Measurements from ENCODE around the gene SMURF1.
"Not testable (repeated sequence)": the region's sequence is repeated elsewhere in the genome, so short reads cannot be mapped to it uniquely, and the experiment has no call there.

The SMURF1 gene

DNA sequence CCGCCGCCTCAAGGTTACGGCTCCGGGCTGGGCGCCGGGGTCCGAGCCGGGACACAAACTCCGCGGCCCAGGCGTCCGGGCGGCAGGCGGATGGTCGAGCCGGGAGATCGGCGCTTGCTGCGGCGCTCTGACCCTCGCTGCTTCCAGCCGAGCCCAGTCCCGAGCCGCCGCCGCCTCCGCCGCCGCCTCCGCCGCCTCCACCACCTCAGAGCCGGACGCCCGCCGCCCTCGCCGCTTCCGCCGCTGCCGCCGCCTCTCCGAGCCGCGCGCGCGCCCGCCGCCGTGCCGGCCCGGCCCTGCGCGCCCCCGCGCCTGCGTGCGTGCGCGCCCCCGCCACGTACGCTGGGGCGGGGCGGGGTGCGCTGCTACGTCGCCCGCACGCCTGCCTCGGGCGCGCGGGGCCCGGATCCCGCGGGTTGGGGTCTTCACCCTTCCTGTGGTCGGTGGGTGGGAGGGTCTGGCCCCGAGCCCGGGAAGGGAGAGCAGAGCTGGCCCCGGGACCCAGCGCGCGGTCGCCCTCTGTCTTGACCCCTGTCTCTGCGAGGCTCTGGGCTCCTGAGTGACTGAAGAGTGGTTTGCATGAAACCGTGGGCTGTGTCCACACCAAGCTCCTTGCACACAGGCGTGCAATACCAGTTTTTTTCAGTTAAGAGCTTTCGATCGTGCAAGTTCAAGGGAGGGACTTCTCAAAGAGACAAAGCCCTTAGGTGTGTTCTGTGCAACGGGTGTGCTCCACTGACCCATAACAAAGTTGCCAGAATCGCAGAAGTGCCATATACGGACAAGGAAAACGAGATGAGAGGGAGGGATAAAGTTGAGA, at the start of gene SMURF1:
Gene SMURF1 (minus strand): TSS at position 256 of the 820 bp plus-strand sequence. CDS start 328 bp downstream, outside the sequence.
- DNase-seq = peak; percentile 57

DNA sequence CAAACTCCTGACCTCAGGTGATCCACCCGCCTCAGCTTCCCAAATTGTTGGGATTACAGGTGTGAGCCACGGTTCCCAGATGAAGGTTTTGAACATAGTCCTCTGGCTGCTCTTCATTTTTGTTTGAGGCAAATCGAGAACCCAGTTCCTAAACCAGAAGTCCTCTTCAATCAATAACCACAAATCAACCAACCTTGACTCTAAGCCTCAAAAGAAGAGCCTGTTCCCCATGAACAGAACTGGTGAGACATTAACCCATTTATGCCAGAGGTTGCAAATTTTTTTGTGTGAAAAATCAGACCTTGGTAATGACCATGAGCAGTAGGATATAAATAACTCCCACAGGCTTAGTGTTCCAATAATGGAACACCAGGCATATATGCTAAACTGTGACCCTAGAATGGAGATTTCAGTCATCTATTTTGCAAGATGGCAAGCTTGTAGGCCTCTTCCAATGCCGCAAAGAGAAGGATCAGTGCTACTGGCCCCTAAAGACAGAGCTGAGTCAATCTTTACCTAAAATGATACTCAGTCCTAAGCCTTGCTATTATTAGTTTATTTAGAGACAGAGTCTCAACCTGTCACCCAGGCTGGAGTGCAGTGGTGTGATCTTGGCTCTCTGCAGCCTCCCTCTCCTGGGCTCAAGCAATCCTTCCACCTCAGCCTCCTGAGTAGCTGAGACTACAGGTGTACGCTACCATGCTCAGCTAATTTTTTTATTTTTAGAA, 48.1 kb upstream of the SMURF1 start:
- DNase-seq = no peak

DNA sequence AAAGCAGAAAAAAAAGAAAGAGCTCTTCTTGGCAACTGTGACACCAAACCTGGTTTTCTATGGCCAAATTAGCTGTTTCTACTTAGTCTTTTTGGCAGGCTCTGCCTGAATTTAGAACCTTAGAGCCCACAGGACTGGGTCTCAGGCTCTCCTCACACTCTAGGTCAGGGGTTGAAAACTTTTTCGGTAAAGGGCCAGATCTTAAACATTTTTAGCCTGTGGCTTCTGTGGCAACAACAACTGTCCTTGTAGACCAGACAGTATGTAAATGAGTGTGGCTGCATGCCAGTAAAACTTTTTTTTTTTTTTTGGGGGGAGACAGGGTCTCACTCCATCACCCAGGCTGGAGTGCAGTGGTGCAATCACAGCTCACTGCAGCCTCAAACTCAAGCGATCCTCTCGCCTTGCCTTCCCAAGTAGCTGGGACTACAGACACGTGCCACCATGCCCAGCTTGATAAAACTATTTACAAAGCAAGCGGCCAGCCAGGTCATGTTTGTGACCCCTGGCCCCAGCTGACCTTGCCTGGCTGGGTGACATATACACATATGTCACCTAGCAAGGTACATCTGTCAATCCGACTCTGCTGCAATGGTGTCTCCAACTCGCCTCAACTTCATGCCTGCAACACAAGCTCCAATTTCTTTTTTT, 46.6 kb upstream of the SMURF1 start:
- no peak for DNase-seq

DNA sequence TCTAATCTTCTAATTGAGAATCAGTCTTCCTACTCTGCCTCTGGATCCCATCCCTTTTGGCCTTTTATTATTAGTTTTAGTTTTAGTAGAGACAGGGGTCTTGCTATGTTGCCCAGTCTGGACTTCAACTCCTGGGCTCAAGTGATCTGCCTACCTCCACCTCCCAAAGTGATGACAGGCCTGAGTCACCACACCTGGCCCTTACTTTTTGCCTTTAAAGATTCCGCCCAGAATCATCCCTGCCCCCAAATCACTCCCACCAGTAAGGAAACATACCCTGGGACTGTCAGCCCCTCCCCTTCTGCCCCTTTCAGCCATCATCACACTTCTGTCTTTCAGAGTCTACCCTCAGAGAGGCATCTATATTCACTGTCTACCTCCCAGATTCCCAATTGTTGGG, 45.3 kb upstream of the SMURF1 start:
- DNase-seq = no peak

DNA sequence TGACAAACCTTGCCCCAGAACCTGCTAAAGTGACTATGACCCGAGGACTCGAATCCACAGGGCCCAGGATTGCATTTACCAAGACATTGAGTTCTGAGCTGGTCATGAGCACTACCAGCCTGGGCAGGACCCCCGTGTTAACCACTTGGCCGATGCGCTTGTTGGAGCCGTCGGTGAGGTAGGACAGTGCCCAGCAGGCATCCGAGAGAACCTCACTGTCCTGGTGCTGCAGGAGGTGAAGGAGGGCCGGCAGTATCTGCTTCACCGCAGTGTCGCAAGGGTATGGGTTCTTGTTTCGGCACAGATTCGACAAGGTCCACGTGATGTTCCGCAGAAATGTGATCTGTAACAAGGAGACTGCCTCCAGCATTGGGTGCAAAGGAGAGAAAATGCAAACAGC, 44.3 kb upstream of the SMURF1 start:
- no peak for DNase-seq

DNA sequence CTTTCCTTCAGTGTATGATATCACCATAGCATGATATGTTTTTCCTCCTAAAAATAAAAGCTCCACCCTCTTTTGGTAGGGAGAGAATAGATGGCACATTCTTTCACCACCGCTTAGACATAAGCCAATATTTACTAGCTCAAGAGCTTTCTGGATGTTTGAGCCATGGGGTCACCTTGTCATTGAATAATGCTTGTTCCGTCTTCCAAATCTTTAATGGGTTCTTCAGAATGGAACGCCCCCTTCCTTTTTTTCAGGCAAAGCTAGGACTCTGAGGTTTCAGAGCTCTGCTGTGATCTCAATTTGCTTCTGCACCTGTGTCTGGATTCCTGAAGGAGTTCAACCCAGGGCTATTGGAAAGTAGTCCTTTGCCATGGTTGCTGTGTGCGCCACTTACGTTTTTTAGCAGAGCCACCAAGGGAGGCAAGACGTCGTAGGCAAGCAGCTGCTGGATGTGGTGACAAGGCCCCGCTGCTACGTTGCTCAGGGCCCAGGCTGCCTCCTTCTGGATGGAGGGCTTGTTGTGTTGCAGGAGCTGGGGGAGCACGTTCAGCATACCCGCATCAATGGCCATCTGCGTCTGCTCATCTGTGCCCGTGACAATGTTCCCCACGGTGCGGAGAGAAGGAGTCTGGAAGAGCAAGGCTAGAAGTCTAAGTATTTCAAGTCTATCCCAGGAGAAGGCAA, 40.8 kb upstream of the SMURF1 start:
- DNase-seq = no peak

DNA sequence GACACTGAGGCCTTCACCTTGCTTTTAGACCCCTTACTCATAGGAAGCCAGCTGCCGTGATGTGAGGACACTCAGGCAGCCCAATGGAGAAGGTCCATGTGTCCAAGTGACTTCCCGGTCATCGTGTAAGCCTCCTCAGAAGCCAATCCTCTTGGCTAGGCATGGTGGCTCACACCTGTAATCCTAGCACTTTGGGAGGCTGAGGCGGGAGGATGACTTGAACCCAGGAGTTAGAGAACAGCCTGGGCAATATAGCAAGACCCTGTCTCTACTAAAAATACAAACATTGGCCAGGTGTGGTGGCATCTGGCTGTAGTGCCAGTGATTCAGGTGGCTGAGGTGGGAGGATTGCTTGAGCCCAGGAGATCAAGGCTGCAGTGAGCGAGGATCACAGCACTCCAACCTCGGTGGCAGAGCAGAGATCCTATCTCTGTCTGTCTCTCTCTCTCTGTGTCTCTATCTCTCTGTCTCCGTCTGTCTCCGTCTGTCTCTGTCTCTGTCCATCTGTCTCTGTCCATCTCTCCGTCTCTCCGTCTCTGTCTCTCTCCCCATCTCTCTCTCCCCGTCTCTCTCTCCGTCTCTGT, 36.3 kb upstream of the SMURF1 start:
- no peak for DNase-seq

DNA sequence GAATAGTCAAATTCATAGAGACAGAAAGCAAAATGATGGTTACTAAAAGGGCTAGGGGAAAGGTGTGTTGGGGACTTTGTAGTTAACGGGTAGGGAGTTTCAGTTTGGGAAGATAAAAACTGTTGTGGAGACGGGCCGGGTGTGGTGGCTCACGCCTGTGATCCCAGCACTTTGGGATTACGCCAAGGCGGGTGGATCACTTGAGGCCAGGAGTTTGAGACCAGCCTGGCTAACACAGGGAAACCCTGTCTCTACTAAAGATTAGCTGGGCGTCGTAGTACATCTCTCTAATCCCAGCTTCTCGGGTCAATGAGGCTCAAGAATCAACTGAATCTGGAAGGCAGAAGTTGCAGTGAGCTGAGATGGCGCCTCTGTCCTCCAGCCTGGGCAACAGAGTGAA, 33.3 kb upstream of the SMURF1 start:
- DNase-seq = no peak

DNA sequence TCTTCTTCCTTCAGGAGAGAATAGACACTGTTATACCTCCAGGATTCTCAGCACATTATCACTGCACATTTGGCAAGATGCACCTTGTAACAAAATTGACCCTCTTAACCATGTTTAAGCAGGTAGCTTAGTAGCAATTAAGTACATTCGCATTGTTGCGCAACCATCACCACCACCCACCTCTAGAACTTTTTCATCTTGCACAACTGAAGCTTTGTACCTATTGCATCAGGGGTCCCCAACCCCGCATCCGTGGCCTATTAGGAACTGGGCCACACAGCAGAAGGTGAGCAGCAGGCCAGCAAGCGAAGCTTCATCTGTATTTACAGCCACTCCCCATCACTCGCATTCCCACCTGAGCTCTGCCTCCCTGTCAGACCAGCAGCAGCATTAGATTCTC, 29.9 kb upstream of the SMURF1 start:
- DNase-seq = no peak

DNA sequence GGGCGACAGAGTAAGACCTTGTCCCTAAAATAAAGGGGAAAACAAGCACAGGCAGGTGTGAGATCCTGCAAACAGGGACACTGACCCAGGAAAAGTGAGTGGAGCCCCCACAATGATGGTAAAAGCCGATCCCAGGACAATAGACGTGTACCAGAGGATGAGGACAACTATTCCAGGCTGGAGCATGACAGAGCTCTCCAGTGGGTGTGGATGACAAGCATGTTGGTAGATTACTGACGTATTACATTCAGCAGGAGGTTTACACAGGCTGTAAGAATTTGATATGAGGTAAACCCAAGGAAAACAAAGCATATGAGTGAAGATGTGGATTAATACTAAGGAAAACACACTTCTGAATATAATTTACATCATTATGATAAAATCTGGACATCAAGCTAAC, 27.8 kb upstream of the SMURF1 start:
- DNase-seq = no peak

DNA sequence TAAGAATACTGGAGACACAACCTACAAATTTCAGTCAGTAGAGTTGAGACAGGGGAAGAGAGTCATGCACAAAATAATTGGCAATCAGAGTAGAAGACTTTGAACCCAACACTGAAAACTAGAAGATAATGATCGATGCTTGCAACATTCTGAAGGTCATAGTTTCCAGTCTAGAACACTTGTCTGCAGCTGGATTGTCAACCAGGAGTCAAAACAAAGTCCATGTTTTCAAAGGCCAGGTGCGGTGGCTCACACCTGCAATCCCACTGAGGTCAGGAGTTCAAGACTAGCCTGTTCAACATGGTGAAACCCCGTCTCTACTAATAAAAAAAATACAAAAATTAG, 26.8 kb upstream of the SMURF1 start:
- DNase-seq = no peak

DNA sequence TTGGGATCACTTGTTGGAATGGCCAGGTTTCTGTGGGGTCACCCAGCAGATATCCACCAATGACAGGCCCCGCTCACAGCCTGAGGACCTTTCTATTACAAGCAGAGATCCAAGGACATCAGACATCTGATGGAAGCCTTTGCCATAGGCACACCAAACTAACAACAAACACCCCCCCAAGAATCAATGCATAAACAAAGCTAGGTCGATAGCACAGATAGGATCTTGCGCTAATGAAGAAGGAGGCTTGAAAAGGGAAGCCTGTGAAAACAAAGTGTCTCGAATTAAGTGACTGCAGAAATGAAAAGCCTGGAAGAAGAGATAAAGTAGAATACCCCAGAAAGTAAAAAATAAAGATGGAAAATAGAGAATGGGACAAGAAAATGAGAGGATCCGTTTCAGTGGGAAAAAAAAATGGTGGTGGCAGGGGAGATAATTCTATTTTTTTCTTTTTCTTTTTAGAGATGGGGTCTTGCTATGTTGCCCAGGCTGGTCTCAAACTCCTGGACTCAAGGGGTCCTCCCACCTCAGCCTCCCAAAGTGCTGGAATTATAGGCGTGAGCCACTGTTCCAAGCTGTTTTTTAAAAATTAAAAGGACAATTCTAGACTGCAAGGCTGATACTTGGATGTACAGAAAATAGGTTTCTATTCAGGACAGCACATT, 26.3 kb upstream of the SMURF1 start:
- DNase-seq = no peak

DNA sequence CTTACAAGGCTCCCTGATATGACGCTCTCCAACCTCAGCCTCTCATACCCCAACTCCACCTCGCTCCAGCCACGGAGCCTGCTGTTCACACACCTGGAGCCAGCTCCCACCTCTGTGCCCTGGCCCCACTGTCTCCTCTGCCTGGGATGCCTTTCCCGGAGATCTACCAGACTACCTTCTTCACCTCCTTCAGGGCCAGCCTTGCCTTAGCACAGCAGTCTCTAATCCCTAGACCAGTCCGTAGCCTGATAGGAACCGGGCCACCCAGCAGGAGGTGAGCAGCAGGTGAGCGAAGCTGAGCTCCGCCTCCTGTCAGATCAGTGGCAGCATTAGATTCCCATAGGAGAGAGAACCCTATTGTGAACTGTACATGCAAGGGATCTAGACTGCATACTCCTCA, 23.2 kb upstream of the SMURF1 start:
- no peak for DNase-seq

DNA sequence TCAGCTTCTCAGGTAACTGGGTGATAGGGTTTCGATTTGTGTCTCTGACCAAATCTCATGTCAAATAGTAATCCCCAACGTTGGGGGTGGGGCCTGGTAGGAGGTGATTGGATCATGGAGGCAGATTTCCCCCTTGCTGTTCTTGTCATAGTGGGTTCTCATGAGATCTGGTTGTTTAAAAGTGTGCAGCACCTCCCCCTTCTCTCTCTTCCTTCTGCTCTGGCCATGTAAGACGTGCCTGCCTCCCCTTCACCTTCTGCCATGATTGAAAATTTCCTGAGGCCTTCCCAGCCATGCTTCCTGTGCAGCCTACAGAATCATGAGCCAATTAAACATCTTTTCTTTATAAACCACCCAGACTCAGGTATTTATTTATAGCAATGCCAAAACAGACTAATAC, 21.9 kb upstream of the SMURF1 start:
- no peak for DNase-seq

DNA sequence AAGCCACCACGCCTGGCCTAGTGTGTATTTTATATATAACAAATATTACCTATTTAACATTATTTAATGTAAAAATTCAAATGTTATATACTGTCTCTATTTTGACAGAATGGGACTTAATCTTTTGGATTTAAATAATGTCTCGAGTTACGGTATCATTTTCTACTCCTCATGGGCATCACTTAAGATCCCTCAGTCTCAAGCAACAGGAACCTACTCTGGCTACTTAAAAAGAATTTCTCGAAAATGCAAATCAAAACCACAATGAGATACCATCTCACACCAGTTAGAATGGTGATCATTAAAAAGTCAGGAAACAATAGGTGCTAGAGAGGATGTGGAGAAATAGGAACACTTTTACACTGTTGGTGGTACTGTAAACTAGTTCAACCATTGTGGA, 19.8 kb upstream of the SMURF1 start:
- DNase-seq = not testable (repeated sequence)

DNA sequence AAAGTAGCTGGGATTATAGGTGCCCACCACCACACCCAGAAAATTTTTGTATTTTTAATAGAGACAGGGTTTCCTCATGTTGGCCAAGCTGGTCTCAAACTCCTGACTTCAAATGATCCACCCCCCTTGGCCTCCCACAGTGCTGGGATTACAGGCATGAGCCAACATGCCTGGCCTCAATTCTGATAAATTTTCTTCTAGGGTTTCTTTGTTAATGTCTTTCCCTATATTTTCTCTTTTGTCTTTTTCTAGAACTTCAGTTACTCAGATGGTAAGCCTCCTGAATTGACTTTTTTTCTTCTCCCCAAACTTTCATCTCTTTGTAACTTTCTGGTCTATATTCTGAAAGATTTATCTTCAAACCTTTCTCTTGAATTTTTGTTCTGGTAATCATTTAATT, 12.7 kb upstream of the SMURF1 start:
- DNase-seq = no peak

DNA sequence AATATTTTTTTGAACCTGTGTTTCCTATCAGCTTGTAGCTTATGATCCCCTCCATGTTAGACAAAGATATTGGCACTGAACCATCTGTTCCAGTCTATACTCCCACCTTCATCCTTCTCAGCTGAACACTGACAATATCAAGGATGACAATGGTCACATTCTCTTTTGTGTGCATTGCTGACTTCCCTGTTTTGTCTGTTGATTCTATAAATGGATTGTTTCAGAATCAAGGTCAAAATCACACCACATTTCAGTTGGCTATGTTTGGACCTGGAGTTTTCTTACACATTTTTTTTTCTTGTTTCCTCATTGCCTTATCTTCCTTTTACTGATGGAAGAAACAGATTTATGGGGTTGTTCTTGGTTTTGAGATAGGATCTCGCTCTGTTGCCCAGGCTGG, 11.3 kb upstream of the SMURF1 start:
- no peak for DNase-seq

DNA sequence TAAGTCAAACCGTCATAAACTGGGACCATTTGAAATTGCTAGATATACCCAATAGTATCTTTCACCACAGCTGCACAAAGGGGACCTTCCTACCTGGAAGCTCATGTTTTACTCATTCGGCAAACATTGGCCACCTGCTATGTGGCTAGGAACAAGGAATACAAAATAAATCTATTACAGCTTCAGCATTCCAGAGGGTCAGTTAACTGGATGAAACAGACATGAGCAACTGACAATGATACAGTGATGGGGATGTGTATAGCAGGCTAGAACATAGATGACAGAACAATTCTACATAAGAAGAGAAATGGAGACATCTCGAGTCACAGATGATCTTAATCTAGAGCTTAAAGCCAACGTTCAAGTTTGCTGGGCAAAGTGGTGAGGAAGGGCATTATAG, 3.1 kb upstream of the SMURF1 start:
- DNase-seq = no peak

DNA sequence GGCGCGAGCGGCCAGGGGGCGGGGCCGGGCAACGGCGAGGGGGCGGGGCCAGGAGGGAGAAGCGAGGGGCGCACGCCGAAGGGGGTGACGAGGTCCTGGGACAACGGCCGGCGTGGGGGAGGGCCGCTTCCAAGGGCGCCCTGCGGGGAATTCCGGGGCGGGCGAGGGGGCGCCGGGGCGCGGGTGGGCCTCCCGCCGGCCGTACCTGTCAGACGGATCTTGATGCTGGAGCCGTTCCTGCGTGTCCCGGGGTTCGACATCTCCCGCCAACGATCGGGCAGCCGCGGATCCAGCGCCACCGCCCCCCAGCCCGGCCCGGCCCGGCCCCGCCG, 421 bp downstream of the SMURF1 start:
- DNase-seq = no peak

DNA sequence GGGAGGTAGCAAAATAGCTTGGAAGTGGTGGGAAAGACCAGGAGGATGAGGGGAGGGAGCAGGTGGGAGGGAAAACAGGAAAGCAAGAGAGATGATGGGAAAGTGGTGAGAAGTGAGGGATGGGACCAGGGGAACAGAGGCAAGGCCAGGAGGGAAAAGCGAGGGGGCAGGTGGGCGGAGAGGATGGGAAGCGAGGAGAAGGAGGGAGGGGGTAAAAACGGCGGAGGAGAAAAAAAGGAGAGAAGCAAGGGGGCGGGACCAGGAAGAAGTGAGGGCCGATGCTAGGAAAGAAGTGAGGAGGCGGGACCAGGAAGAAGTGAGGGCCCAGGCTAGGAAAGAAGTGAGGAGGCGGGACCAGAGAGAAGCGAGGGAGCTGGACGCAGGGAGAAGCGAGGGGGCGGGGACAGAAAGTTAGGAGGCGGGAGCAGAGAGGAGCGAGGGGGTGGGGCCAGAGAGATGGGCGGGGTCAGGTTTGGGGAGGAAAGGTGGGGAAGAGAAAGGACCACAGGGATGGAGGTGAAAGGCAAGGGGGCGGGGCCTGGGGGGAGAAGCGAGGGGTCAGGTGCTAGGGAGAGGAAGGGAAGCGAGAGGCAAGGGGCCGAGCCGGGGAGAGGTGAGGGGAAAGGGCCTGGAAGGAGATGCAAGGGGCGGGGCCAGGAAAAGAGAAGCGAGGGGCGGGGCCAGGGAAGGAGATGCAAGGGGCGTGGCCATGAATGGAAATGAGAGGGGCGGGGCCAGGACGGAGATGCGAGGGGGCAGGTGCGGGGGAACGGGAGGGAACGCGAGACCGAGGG, 984 bp downstream of the SMURF1 start:
- peak; percentile 14 for DNase-seq

DNA sequence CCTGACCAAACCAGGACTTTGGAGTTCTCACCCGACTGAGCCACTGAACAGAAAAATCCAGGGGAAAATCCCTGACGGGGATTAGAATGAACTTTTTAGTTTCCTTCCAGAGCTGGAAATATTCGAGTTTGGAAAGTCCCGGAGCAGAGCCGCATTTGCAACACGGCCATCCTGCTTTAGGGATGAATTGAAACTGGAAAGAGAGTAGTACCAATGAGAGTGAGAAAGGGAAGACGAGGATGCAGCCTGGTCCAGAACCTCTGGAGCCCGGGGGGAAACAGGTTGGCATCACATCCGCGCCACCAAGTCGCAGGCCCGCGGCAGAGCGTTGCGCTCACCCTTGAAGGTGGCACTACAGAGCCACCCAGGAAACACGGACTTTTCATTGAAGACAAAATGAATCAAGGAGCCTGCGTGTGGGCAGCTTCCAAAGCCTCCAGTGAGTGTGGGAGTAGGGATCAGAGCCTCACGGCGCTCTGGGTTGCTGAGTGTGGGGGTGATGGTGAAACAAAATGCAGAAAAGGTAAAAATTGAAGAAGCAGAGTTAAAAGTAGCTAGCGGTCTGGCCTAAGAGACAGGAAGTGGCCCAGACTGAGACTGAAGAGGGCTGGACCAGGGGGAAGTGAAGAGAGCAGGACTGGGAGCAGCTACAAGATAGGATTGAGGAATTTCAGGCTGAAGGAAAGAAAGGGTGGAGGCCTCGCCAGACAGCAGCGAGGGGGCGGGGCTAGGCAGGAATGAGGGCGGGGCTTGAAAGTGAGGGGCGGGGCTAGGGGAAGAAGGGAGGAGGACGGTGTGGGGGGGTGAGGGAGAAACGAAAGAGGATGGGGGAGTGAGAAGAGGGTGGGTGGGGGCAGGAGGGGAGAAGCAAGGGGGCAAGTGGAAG, 1.8 kb downstream of the SMURF1 start:
- DNase-seq = no peak

Measured in NCI-H510A treated with DMSO at 0.1 percent for 48 hours (cell line).